RWPE2 (cell line): Measurements from ENCODE around the gene MOB2.

ENCODE experiments used
- ATAC-seq: fragments of 200-7000 bp; cut with Tn5 transposase; 3 replicates; pipeline ENCODE4 v1.9.1; 2021; ENCODE audit warnings: low read depth
- DNase-seq: peaks from one replicate; pipeline ENCODE4 v3.0.0-alpha.2; 2020; ENCODE audit warnings: low spot score
- H3K27ac ChIP-seq: fragments of 450-650 bp; 2 replicates; pipeline ENCODE4 v1.5.1; 2017; ENCODE audit warnings: mild to moderate bottlenecking; ENCODE audit not compliant: poor library complexity, severe bottlenecking
- H3K27me3 ChIP-seq: fragments of 250-450 bp; sonication (Bioruptor Pico); 2 replicates; pipeline ENCODE4 v1.5.1; 2021; ENCODE audit warnings: mild to moderate bottlenecking, moderate library complexity; ENCODE audit not compliant: insufficient read depth, poor library complexity, severe bottlenecking
- H3K36me3 ChIP-seq: fragments of 250-450 bp; sonication (Bioruptor Pico); 2 replicates; pipeline ENCODE4 v1.5.1; 2020; ENCODE audit warnings: low read depth, mild to moderate bottlenecking, moderate library complexity
- H3K4me1 ChIP-seq: fragments of 250-450 bp; sonication (Bioruptor Pico); 2 replicates; pipeline ENCODE4 v1.5.1; 2021; ENCODE audit warnings: mild to moderate bottlenecking, moderate library complexity; ENCODE audit not compliant: insufficient read depth, poor library complexity, severe bottlenecking
- H3K4me3 ChIP-seq: fragments of 250-450 bp; sonication (Bioruptor Pico); 2 replicates; pipeline ENCODE4 v1.5.1; 2021; ENCODE audit warnings: mild to moderate bottlenecking, moderate library complexity; ENCODE audit not compliant: severe bottlenecking
- H3K9me3 ChIP-seq: fragments of 250-450 bp; sonication (Bioruptor Pico); 2 replicates; pipeline ENCODE4 v1.5.1; 2021; ENCODE audit warnings: mild to moderate bottlenecking, moderate library complexity; ENCODE audit not compliant: severe bottlenecking
- TF ChIP-seq, protein P1 (sequence below): fragments of 450-650 bp; IDR thresholded peaks from one replicate; pipeline ENCODE4 v1.5.1; 2017; ENCODE audit warnings: mild to moderate bottlenecking, moderate library complexity; ENCODE audit not compliant: poor library complexity, severe bottlenecking

Gene MOB2

GRCh38 chr11:1468002-1468401 is 18.6 kb downstream of the MOB2 start:
- no peaks in the 10 kb centered on the region for H3K9me3 ChIP-seq
- H3K36me3 ChIP-seq: no peaks in the 10 kb centered on the region
- DNase-seq: no peak
- H3K4me3 ChIP-seq: no peak overlapping the region
- TF ChIP-seq, protein P1, sequence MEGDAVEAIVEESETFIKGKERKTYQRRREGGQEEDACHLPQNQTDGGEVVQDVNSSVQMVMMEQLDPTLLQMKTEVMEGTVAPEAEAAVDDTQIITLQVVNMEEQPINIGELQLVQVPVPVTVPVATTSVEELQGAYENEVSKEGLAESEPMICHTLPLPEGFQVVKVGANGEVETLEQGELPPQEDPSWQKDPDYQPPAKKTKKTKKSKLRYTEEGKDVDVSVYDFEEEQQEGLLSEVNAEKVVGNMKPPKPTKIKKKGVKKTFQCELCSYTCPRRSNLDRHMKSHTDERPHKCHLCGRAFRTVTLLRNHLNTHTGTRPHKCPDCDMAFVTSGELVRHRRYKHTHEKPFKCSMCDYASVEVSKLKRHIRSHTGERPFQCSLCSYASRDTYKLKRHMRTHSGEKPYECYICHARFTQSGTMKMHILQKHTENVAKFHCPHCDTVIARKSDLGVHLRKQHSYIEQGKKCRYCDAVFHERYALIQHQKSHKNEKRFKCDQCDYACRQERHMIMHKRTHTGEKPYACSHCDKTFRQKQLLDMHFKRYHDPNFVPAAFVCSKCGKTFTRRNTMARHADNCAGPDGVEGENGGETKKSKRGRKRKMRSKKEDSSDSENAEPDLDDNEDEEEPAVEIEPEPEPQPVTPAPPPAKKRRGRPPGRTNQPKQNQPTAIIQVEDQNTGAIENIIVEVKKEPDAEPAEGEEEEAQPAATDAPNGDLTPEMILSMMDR: no peak
- H3K27ac ChIP-seq: no peak overlapping the region
- no peak for ATAC-seq
- no peaks in the 10 kb centered on the region for H3K27me3 ChIP-seq
- H3K4me1 ChIP-seq: no peaks in the 10 kb centered on the region

- TF ChIP-seq, protein P1: no peak
- Histone ChIP-seq H3K4me3 (no peak overlapping the region), H3K27me3 (no peaks in the 10 kb centered on the region), H3K36me3 (no peaks in the 10 kb centered on the region), H3K27ac (no peak overlapping the region), H3K4me1 (no peaks in the 10 kb centered on the region), H3K9me3 (no peaks in the 10 kb centered on the region)
- no peak for ATAC-seq
- no peak for DNase-seq
Observed at GRCh38 chr11:1467270-1467669, 19.3 kb downstream of the MOB2 start.

- H3K4me1 ChIP-seq: no peaks in the 10 kb centered on the region
- no peak overlapping the region for H3K27ac ChIP-seq
- TF ChIP-seq, protein P1: no peak
- no peaks in the 10 kb centered on the region for H3K36me3 ChIP-seq
- no peaks in the 10 kb centered on the region for H3K27me3 ChIP-seq
- DNase-seq: no peak
- no peak overlapping the region for H3K4me3 ChIP-seq
- no peak for ATAC-seq
- H3K9me3 ChIP-seq: no peaks in the 10 kb centered on the region
Observed at GRCh38 chr11:1466784-1467183, 19.8 kb downstream of the MOB2 start.

GRCh38 chr11:1463056-1463455 is 23.5 kb downstream of the MOB2 start:
- Histone ChIP-seq H3K4me1 (no peaks in the 10 kb centered on the region), H3K9me3 (no peaks in the 10 kb centered on the region), H3K27ac (no peak overlapping the region), H3K4me3 (no peak overlapping the region), H3K36me3 (no peaks in the 10 kb centered on the region), H3K27me3 (peaks cover 10% of the 10 kb centered on the region)
- ATAC-seq (no peak), DNase-seq (no peak)
- TF ChIP-seq, protein P1: no peak

DNA sequence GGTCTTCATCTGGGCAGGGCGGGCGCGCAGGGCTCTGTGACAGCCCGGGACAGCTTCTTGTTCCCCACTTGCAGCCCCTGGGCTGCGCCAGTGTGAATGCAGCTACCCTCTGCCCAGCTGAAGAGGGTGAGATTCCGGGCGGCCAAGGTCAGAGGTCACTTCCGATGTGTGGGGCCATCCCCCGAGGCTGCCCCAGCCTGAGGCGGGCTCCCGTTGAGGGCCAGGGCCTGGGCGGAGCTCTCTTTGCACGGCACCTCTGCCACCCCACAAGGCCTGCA is 23.9 kb downstream of the MOB2 start:
- no peak for ATAC-seq
- DNase-seq: no peak
- TF ChIP-seq, protein P1: no peak
- no peak overlapping the region for H3K4me3 ChIP-seq
- H3K9me3 ChIP-seq: no peaks in the 10 kb centered on the region
- no peaks in the 10 kb centered on the region for H3K4me1 ChIP-seq
- H3K36me3 ChIP-seq: no peaks in the 10 kb centered on the region
- H3K27me3 ChIP-seq: peaks cover 10% of the 10 kb centered on the region
- H3K27ac ChIP-seq: no peak overlapping the region
